ENCODE results near the gene CABP2.

CABP2 gene

GRCh38 chr11:67494371-67495233 lies 28.6 kb downstream of the CABP2 start:
- Histone ChIP-seq H3K36me3 (ENCODE audit: control insufficient read depth, insufficient read depth, low read length) (peaks cover 11% of the 10 kb centered on the region), H3K27me3 (ENCODE audit: control insufficient read depth, insufficient read depth, low read length, poor library complexity, severe bottlenecking) (no peaks in the 10 kb centered on the region)
- 92 to 93% methylated on average over 59 of the region's 59 CpGs for WGBS, 2 experiments

GRCh38 chr11:67493548-67494370 lies 29.5 kb downstream of the CABP2 start:
- no peaks in the 10 kb centered on the region for H3K4me1 ChIP-seq (ENCODE audit: control insufficient read depth, insufficient read depth, low read length)
- H3K36me3 ChIP-seq (ENCODE audit: control insufficient read depth, insufficient read depth, low read length), result peaks cover 11% of the 10 kb centered on the region
- WGBS, 2 experiments, result 96% methylated on average over 65 of the region's 65 CpGs
- H3K9me3 ChIP-seq (ENCODE audit: control insufficient read depth, low read length), result no peaks in the 10 kb centered on the region
- no peaks in the 10 kb centered on the region for H3K27me3 ChIP-seq (ENCODE audit: control insufficient read depth, insufficient read depth, low read length, poor library complexity, severe bottlenecking)
- H3K27ac ChIP-seq (ENCODE audit: insufficient read depth, low read depth, low read length, poor library complexity, severe bottlenecking), result no peak overlapping the region
- no peak overlapping the region for H3K4me3 ChIP-seq (ENCODE audit: insufficient read depth, low read depth, low read length)

More at GRCh38 chr11:67494371-67495233, 28.6 kb downstream of the CABP2 start:
- Histone ChIP-seq H3K4me3 (ENCODE audit: insufficient read depth, low read depth, low read length) (no peak overlapping the region), H3K9me3 (ENCODE audit: control insufficient read depth, low read length) (no peaks in the 10 kb centered on the region), H3K4me1 (ENCODE audit: control insufficient read depth, insufficient read depth, low read length) (no peaks in the 10 kb centered on the region), H3K27ac (ENCODE audit: insufficient read depth, low read depth, low read length, poor library complexity, severe bottlenecking) (no peak overlapping the region)

GRCh38 chr11:67492801-67493547 lies 30.3 kb downstream of the CABP2 start:
- WGBS, 2 experiments, result 89% methylated on average over 46 of the region's 46 CpGs

GRCh38 chr11:67492069-67492727 lies 31.0 kb downstream of the CABP2 start:
- H3K27me3 ChIP-seq (ENCODE audit: control insufficient read depth, insufficient read depth, low read length, poor library complexity, severe bottlenecking), result no peaks in the 10 kb centered on the region
- no peaks in the 10 kb centered on the region for H3K4me1 ChIP-seq (ENCODE audit: control insufficient read depth, insufficient read depth, low read length)

More at GRCh38 chr11:67492801-67493547, 30.3 kb downstream of the CABP2 start:
- peaks cover 11% of the 10 kb centered on the region for H3K36me3 ChIP-seq (ENCODE audit: control insufficient read depth, insufficient read depth, low read length)
- no peaks in the 10 kb centered on the region for H3K27me3 ChIP-seq (ENCODE audit: control insufficient read depth, insufficient read depth, low read length, poor library complexity, severe bottlenecking)
- H3K9me3 ChIP-seq (ENCODE audit: control insufficient read depth, low read length), result no peaks in the 10 kb centered on the region
- no peaks in the 10 kb centered on the region for H3K4me1 ChIP-seq (ENCODE audit: control insufficient read depth, insufficient read depth, low read length)
- no peak overlapping the region for H3K4me3 ChIP-seq (ENCODE audit: insufficient read depth, low read depth, low read length)
- H3K27ac ChIP-seq (ENCODE audit: insufficient read depth, low read depth, low read length, poor library complexity, severe bottlenecking), result no peak overlapping the region

GRCh38 chr11:67491276-67492068 lies 31.8 kb downstream of the CABP2 start:
- Histone ChIP-seq H3K9me3 (ENCODE audit: control insufficient read depth, low read length) (no peaks in the 10 kb centered on the region), H3K27ac (ENCODE audit: insufficient read depth, low read depth, low read length, poor library complexity, severe bottlenecking) (no peak overlapping the region), H3K4me3 (ENCODE audit: insufficient read depth, low read depth, low read length) (no peak overlapping the region), H3K27me3 (ENCODE audit: control insufficient read depth, insufficient read depth, low read length, poor library complexity, severe bottlenecking) (no peaks in the 10 kb centered on the region), H3K4me1 (ENCODE audit: control insufficient read depth, insufficient read depth, low read length) (no peaks in the 10 kb centered on the region), H3K36me3 (ENCODE audit: control insufficient read depth, insufficient read depth, low read length) (peaks cover 11% of the 10 kb centered on the region)
- 95 to 96% methylated on average over 24 of the region's 24 CpGs for WGBS, 2 experiments

More at GRCh38 chr11:67492069-67492727, 31.0 kb downstream of the CABP2 start:
- 95% methylated on average over 19 of the region's 19 CpGs for WGBS, 2 experiments
- no peaks in the 10 kb centered on the region for H3K9me3 ChIP-seq (ENCODE audit: control insufficient read depth, low read length)
- no peak overlapping the region for H3K4me3 ChIP-seq (ENCODE audit: insufficient read depth, low read depth, low read length)
- H3K27ac ChIP-seq (ENCODE audit: insufficient read depth, low read depth, low read length, poor library complexity, severe bottlenecking), result no peak overlapping the region
- peaks cover 11% of the 10 kb centered on the region for H3K36me3 ChIP-seq (ENCODE audit: control insufficient read depth, insufficient read depth, low read length)

GRCh38 chr11:67490727-67491065 lies 32.5 kb downstream of the CABP2 start:
- Histone ChIP-seq H3K9me3 (ENCODE audit: control insufficient read depth, low read length) (no peaks in the 10 kb centered on the region), H3K36me3 (ENCODE audit: control insufficient read depth, insufficient read depth, low read length) (peaks cover 11% of the 10 kb centered on the region), H3K27ac (ENCODE audit: insufficient read depth, low read depth, low read length, poor library complexity, severe bottlenecking) (no peak overlapping the region)

GRCh38 chr11:67489885-67490726 lies 33.1 kb downstream of the CABP2 start:
- H3K36me3 ChIP-seq (ENCODE audit: control insufficient read depth, insufficient read depth, low read length), result peaks cover 11% of the 10 kb centered on the region
- no peak overlapping the region for H3K4me3 ChIP-seq (ENCODE audit: insufficient read depth, low read depth, low read length)
- H3K9me3 ChIP-seq (ENCODE audit: control insufficient read depth, low read length), result no peaks in the 10 kb centered on the region
- no peaks in the 10 kb centered on the region for H3K4me1 ChIP-seq (ENCODE audit: control insufficient read depth, insufficient read depth, low read length)
- WGBS, 2 experiments, result 95 to 96% methylated on average over 23 of the region's 23 CpGs
- H3K27ac ChIP-seq (ENCODE audit: insufficient read depth, low read depth, low read length, poor library complexity, severe bottlenecking), result no peak overlapping the region
- no peaks in the 10 kb centered on the region for H3K27me3 ChIP-seq (ENCODE audit: control insufficient read depth, insufficient read depth, low read length, poor library complexity, severe bottlenecking)

More at GRCh38 chr11:67490727-67491065, 32.5 kb downstream of the CABP2 start:
- Histone ChIP-seq H3K4me1 (ENCODE audit: control insufficient read depth, insufficient read depth, low read length) (no peaks in the 10 kb centered on the region), H3K27me3 (ENCODE audit: control insufficient read depth, insufficient read depth, low read length, poor library complexity, severe bottlenecking) (no peaks in the 10 kb centered on the region), H3K4me3 (ENCODE audit: insufficient read depth, low read depth, low read length) (no peak overlapping the region)
- 94 to 96% methylated on average over 15 of the region's 15 CpGs for WGBS, 2 experiments

- H3K27ac ChIP-seq (ENCODE audit: insufficient read depth, low read depth, low read length, poor library complexity, severe bottlenecking), result no peak overlapping the region
- WGBS, 2 experiments, result 93 to 94% methylated on average over 25 of the region's 25 CpGs
- H3K4me1 ChIP-seq (ENCODE audit: control insufficient read depth, insufficient read depth, low read length), result no peaks in the 10 kb centered on the region
- no peaks in the 10 kb centered on the region for H3K9me3 ChIP-seq (ENCODE audit: control insufficient read depth, low read length)
- H3K36me3 ChIP-seq (ENCODE audit: control insufficient read depth, insufficient read depth, low read length), result peaks cover 11% of the 10 kb centered on the region
- H3K4me3 ChIP-seq (ENCODE audit: insufficient read depth, low read depth, low read length), result no peak overlapping the region
- H3K27me3 ChIP-seq (ENCODE audit: control insufficient read depth, insufficient read depth, low read length, poor library complexity, severe bottlenecking), result no peaks in the 10 kb centered on the region
These were observed 33.9 kb downstream of the CABP2 start for GRCh38 chr11:67489203-67489884.
